ENCODE results near the gene OPHN1.

- TF ChIP-seq CTCF (IDR thresholded peaks at IDR 0.05; ENCODE audit: low read depth, low read length, poor library complexity, severe bottlenecking), result no peak
- no peak for TF ChIP-seq EZH2phosphoT487 (IDR thresholded peaks at IDR 0.05; ENCODE audit: borderline replicate concordance, low read length)
These were observed 4.1 kb downstream of the OPHN1 start for GRCh38 chrX:68429216-68429615.

All from DOHH2 (cell line).